Esophagus muscularis mucosa (tissue), 4 donors: Measurements from ENCODE around the gene NDC1. TPM values are rescaled to one million over a fixed set of nuclear protein-coding genes. Genes with fewer than 3 reads are reported as not detected.
A peak's percentile ranks its signal among the peaks of the same experiment; 100 is the strongest.

Experiments used
- DNase-seq: peaks from one replicate; pipeline ENCODE4 v3.0.0-alpha.2; 2017; ENCODE audit errors: extremely low spot score
- H3K27ac ChIP-seq, 4 donors: fragments of 200-600 bp; sonication (generic); replicated peaks in 1 of 4; 1 replicate in 3 of 4; 2 replicates in 1 of 4; pipeline ENCODE4 v1.5.1; 2016 to 2019; ENCODE audit warnings: mild to moderate bottlenecking in 1 of 4
- H3K27me3 ChIP-seq, 4 donors: fragments of 200-600 bp; sonication (generic); one replicate each; pipeline versions ENCODE4 v1.5.1 to v1.6.0; 2016 to 2019
- H3K36me3 ChIP-seq, 4 donors: fragments of 200-600 bp; sonication (generic); one replicate each; pipeline ENCODE4 v1.5.1; 2016 to 2019
- H3K4me1 ChIP-seq, 4 donors: fragments of 200-600 bp; sonication (generic); one replicate each; pipeline ENCODE4 v1.5.1; 2016 to 2019
- H3K4me3 ChIP-seq, 4 donors: fragments of 200-600 bp; sonication (generic); 1 replicate in 2 of 4; 2 replicates in 2 of 4; pipeline ENCODE4 v1.5.1; 2016 to 2019; ENCODE audit warnings: mild to moderate bottlenecking in 4 of 4, moderate library complexity in 1 of 4
- H3K9me3 ChIP-seq, 4 donors: fragments of 200-600 bp; sonication (generic); 1 replicate in 3 of 4; 2 replicates in 1 of 4; pipeline ENCODE4 v1.5.1; 2016 to 2019
- EP300 ChIP-seq: sonication (generic); formaldehyde crosslinking; IDR thresholded peaks from one replicate; pipeline ENCODE4 v1.6.1; 2017; ENCODE audit warnings: antibody characterized with exemption
- POLR2A ChIP-seq: fragments of 450-650 bp; IDR thresholded peaks from one replicate; pipeline ENCODE4 v1.6.1; 2017; ENCODE audit warnings: antibody characterized with exemption, moderate library complexity, mild to moderate bottlenecking, low read depth
- POLR2AphosphoS5 ChIP-seq, 2 donors: sonication (generic); formaldehyde crosslinking; IDR thresholded peaks; one replicate each; pipeline ENCODE4 v1.6.1; 2017; ENCODE audit warnings: antibody characterized with exemption in 2 of 2
- WGBS: methylation state at CpG from one replicate; pipeline ENCODE4 v1.1.5; 2018; 5-methylcytosine and 5-hydroxymethylcytosine counted together
- intact Hi-C: fragments of 100-400 bp; cut with DNase I; formaldehyde crosslinking; loops from one replicate; pipeline ENCODE4 v1.15.1; 2023
- total RNA-seq, 4 donors: library from RNA; depleted of rRNA; stranded (reverse); fragments of >200 nt; gene quantifications; one replicate each; pipeline versions ENCODE4 v1.1.0 to v1.2.1, GENCODE V29; 2016
- TF ChIP-seq, protein P1 (sequence below), 3 experiments: fragments of 200-600 bp in 2 of 3; fragments of 450-650 bp in 1 of 3; sonication (generic) in 2 of 3; IDR thresholded peaks; one replicate each; pipeline ENCODE4 v1.5.1; 2017 to 2019; ENCODE audit warnings: antibody characterized with exemption in 3 of 3, mild to moderate bottlenecking in 2 of 3, moderate library complexity in 1 of 3

NDC1 gene
- total RNA-seq, 4 donors from 2014 or later, result 5.6 to 8.3 (median 8.1) TPM

DNA sequence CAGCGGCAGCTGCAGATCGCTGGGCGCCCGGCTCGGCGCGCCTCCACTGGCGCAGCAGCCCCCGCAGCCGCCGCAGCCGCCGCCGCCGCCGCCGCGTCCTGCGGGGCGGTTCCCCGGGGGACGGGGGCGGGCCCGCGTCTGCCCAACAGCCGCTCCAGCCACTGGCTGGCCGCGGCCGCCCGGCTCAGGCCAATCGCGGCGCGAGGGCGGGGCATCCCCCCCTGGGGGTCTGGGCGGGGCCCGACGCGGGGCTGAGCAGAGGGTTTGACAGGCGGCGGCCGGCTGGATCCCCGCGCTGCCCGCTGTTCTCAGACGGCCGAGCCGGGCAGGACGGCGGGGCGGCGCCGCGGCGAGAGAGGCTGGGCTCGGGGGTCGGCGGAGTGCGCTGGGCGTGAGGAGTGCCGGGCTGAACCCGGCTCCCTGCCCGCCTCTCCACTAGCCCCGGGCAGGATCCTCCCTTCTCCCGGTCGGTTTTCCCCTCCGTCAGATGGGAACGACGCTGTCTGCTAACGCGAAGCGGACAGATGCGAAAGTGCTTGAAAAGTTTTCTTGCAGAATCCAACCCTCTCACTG lies 98.9 kb downstream of the NDC1 start, which contains the start of gene GLIS1:
GLIS1 (minus strand) TSS at position 56 of the 573 bp plus-strand sequence. CDS start 1,100 bp downstream, outside the sequence.
- Histone ChIP-seq H3K27me3 (peaks cover 4 to 76% (median 24%) of the 10 kb centered on the region in 4 donors), H3K4me1 (peaks cover 15 to 27% (median 26%) of the 10 kb centered on the region in 4 donors), H3K27ac (no peak within 1 kb of the TSS), H3K4me3 (peak within 1 kb of the TSS; percentile 53 to 73 (median 62)), H3K36me3 (no peaks in the 10 kb centered on the region), H3K9me3 (no peaks in the 10 kb centered on the region)
- no peak for DNase-seq
- 0% methylated on average over 3 of the region's 73 CpGs for WGBS
- TF ChIP-seq EP300 (no peak), POLR2AphosphoS5 (IDR thresholded peaks at IDR 0.05) (peak in 1 of 2 donors; percentile 7)
- intact Hi-C loops, result no loop called here

DNA sequence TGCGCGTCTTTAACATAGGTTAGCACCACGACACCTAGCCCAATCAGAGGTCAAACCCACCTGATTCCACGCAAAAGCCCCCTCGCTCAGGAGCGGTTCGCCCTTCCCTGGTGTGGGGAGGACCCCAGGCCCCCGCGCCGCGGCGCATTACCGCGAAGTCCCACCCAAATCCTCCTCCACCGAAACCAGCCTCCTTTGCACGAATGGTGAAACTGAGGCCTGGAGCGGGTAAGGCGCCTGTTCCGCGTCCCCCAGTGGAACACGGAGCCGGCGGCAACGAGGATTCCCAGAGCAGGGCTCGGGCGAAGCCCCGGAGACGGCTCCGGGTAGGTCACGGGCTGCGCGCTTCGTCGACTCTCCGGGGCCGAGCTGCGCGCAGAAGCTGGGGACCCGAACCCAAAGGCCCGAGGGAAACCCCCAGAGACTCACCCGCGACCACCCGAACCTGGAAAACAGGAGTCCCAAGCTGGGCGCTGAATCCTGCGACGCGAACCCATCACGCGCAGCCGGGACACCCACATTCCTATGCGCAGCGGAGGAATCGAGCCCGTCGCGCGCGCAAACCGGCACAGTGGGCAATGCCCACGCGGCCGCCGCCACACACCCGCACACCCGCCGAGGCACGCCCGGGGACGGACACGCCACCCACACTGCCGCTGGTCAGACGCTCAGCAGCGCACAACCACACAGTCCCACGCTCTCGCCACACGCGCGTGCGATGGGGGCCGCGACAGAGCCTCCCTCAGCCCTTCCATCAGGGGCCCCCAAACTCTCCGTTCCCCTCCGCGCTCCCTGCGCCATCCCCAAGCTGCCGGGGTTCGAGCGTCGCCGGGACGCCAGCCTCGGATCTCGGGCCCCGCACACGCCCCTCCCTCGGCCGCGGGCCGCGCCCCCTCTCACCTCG lies 99.6 kb downstream of the NDC1 start:
- intact Hi-C loops, result no loop called here
- DNase-seq, result no peak
- TF ChIP-seq POLR2A (no peak), EP300 (no peak), POLR2AphosphoS5 (IDR thresholded peaks at IDR 0.05) (no peak)
- TF ChIP-seq, protein P1, sequence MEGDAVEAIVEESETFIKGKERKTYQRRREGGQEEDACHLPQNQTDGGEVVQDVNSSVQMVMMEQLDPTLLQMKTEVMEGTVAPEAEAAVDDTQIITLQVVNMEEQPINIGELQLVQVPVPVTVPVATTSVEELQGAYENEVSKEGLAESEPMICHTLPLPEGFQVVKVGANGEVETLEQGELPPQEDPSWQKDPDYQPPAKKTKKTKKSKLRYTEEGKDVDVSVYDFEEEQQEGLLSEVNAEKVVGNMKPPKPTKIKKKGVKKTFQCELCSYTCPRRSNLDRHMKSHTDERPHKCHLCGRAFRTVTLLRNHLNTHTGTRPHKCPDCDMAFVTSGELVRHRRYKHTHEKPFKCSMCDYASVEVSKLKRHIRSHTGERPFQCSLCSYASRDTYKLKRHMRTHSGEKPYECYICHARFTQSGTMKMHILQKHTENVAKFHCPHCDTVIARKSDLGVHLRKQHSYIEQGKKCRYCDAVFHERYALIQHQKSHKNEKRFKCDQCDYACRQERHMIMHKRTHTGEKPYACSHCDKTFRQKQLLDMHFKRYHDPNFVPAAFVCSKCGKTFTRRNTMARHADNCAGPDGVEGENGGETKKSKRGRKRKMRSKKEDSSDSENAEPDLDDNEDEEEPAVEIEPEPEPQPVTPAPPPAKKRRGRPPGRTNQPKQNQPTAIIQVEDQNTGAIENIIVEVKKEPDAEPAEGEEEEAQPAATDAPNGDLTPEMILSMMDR (IDR thresholded peaks at IDR 0.05), result no peak
- Histone ChIP-seq H3K9me3 (no peaks in the 10 kb centered on the region), H3K36me3 (no peaks in the 10 kb centered on the region), H3K4me1 (peaks cover 15 to 27% (median 26%) of the 10 kb centered on the region in 4 donors), H3K27me3 (peaks cover 4 to 73% (median 24%) of the 10 kb centered on the region in 4 donors), H3K27ac (no peak overlapping the region), H3K4me3 (peak overlapping the region; percentile 53 to 73 (median 62))
- WGBS, result 6% methylated on average over 30 of the region's 101 CpGs

DNA sequence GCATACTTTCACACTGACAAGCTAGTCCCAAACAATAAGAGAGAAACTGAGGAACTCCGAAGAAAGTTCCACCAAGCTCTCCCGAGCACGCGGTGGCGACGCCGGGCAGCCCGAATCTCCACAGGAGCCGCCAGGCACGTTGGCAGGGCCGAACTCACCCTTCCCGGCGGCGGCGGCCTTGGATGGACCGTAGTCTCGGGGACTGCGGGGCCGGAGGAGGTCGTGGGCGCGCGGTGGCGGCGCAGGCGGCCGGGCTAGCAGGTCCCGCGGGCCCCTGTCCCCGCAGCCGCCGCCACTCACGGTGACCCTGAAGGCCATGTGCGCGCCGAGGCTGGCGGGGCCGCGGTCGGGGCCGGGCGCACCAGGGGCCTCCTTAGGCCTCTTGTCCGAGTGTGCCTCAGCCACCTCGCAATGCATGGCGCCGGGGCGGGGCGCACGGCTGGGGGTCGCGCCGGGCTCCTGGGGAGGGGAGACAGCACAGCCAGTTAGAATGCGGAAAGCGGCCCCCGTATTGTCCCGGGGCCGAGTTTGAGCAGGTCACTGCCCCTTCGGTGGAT lies 100.4 kb downstream of the NDC1 start:
- H3K27ac ChIP-seq, result no peak overlapping the region
- peaks cover 4 to 66% (median 23%) of the 10 kb centered on the region in 4 donors for H3K27me3 ChIP-seq
- intact Hi-C loops, result no loop called here
- no peak for TF ChIP-seq POLR2AphosphoS5 (IDR thresholded peaks at IDR 0.05)
- no peak for TF ChIP-seq POLR2A
- TF ChIP-seq EP300, result no peak
- TF ChIP-seq, protein P1 (IDR thresholded peaks at IDR 0.05), result no peak
- H3K36me3 ChIP-seq, result no peaks in the 10 kb centered on the region
- no peak for DNase-seq
- WGBS, result 21% methylated on average over 20 of the region's 58 CpGs
- peaks cover 15 to 27% (median 26%) of the 10 kb centered on the region in 4 donors for H3K4me1 ChIP-seq
- peak overlapping the region; percentile 53 to 73 (median 62) for H3K4me3 ChIP-seq
- H3K9me3 ChIP-seq, result no peaks in the 10 kb centered on the region

DNA sequence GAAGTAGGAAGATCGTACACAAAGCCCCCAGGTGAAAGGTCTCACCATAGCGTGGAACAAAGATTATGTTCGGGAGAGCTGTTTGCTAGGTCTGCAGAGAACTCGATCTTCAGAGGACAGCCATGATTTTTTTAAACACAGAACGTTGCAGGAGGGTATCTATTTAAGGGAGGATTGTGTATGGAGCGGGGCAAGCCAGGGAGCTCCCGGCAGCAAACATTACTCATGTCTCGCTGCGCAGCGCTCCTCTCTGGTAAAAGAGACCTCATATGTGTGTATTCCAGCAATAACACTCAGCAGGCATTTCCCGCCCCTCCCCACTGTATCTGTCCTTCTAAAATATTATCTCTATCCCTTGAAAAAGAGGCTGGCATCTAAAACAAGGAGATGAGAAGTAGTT lies 101.8 kb downstream of the NDC1 start:
- no peaks in the 10 kb centered on the region for H3K9me3 ChIP-seq
- no peak overlapping the region for H3K27ac ChIP-seq
- WGBS, result 81% methylated on average over 11 of the region's 11 CpGs
- intact Hi-C loops, result no loop called here
- peaks cover 15 to 27% (median 26%) of the 10 kb centered on the region in 4 donors for H3K4me1 ChIP-seq
- peaks cover 4 to 53% (median 18%) of the 10 kb centered on the region in 4 donors for H3K27me3 ChIP-seq
- TF ChIP-seq EP300 (no peak), POLR2A (no peak), POLR2AphosphoS5 (IDR thresholded peaks at IDR 0.05) (no peak)
- TF ChIP-seq, protein P1 (IDR thresholded peaks at IDR 0.05), result no peak
- no peak overlapping the region for H3K4me3 ChIP-seq
- no peak for DNase-seq
- H3K36me3 ChIP-seq, result no peaks in the 10 kb centered on the region

DNA sequence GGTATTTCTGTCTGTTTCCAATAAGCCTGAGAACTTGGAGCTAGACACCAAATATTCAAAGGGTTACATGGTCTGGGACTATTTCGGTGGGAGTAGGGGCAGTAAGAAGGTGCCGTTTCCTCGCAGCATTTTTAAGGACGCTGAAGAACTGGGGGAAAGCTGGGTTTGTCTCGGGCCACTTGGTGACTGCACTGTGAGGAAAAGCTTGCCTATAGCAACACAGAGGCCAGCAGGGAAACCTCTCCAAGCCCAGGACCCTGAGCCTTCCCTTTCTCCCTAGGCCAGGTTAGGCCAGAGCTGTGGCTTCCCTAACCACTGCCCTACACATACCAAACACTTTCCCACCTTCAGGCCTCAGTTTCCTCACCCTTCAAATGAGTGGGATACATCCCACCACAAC lies 102.4 kb downstream of the NDC1 start:
- Histone ChIP-seq H3K27me3 (peaks cover 4 to 53% (median 18%) of the 10 kb centered on the region in 4 donors), H3K27ac (no peak overlapping the region), H3K36me3 (no peaks in the 10 kb centered on the region), H3K4me1 (peaks cover 15 to 27% (median 26%) of the 10 kb centered on the region in 4 donors), H3K9me3 (no peaks in the 10 kb centered on the region), H3K4me3 (no peak overlapping the region)
- intact Hi-C loops, result no loop called here
- DNase-seq, result no peak
- WGBS, result 100% methylated on average over 1 of the region's 5 CpGs
- TF ChIP-seq, protein P1 (IDR thresholded peaks at IDR 0.05), result no peak
- TF ChIP-seq POLR2A, result no peak
- TF ChIP-seq POLR2AphosphoS5 (IDR thresholded peaks at IDR 0.05), result no peak
- TF ChIP-seq EP300, result no peak
